NT2/D1 (cell line): ENCODE data around the gene PWWP2B.

ENCODE experiments used
- YY1 ChIP-seq: IDR thresholded peaks from 2 replicates; pipeline ENCODE4 v1.6.1; 2011; ENCODE audit not compliant: insufficient read length, insufficient read depth
- ZNF274 ChIP-seq: IDR thresholded peaks from 2 replicates; pipeline ENCODE4 v1.6.1; 2011; ENCODE audit warnings: mild to moderate bottlenecking, low read depth, low read length

GRCh38 chr10:132373241-132373955 is 23.6 kb upstream of the PWWP2B start:
- TF ChIP-seq ZNF274 (no peak), YY1 (no peak)
